Activated B cell treated with CpG ODN at 0.5 μM for 24 hours (primary cell): ENCODE results near the gene P2RY6. TPM values are rescaled to one million over a fixed set of nuclear protein-coding genes. Genes with fewer than 3 reads are reported as not detected.

Source experiments
- ATAC-seq: fragments of 200-7000 bp; cut with Tn5 transposase; one replicate; pipeline ENCODE4 v1.10.0; 2021; ENCODE audit warnings: low read depth, mild to moderate bottlenecking, moderate library complexity
- CTCF ChIA-PET: fragments of 350-600 bp; sonication (Branson Sonifier 250); formaldehyde crosslinking; loops from one replicate; lab custom pipeline; 2021; ENCODE audit warnings: antibody characterized with exemption; lab: Charles Lee
- POLR2A ChIA-PET: fragments of 350-600 bp; sonication (Branson Sonifier 250); formaldehyde crosslinking; loops from one replicate; lab custom pipeline; 2021; ENCODE audit warnings: antibody characterized with exemption; lab: Charles Lee
- DNase-seq: peaks from one replicate; pipeline ENCODE4 v3.0.0; 2022
- H3K27ac Mint-ChIP-seq: one replicate; pipeline ENCODE4 v1.8.0; 2020; ENCODE audit warnings: mixed read lengths
- H3K27me3 Mint-ChIP-seq: one replicate; pipeline ENCODE4 v1.8.0; 2021; ENCODE audit warnings: mixed read lengths
- H3K36me3 Mint-ChIP-seq: one replicate; pipeline ENCODE4 v1.8.0; 2021; ENCODE audit warnings: low read depth, mixed read lengths
- H3K4me1 Mint-ChIP-seq: one replicate; pipeline ENCODE4 v1.8.0; 2021; ENCODE audit warnings: mixed read lengths
- H3K4me3 Mint-ChIP-seq: one replicate; pipeline ENCODE4 v1.8.0; 2020; ENCODE audit warnings: mild to moderate bottlenecking, mixed read lengths
- H3K9me3 Mint-ChIP-seq: one replicate; pipeline ENCODE4 v1.8.0; 2020; ENCODE audit warnings: mixed read lengths
- CTCF ChIP-seq: fragments of 200-600 bp; IDR thresholded peaks from one replicate; pipeline ENCODE4 v1.8.0; 2022; ENCODE audit warnings: antibody characterized with exemption, mild to moderate bottlenecking
- intact Hi-C: fragments of 100-400 bp; cut with micrococcal nuclease; formaldehyde crosslinking; loops from one replicate; pipeline ENCODE4 v1.15.1; 2024
- total RNA-seq: library from RNA; stranded (reverse); gene quantifications from 2 replicates; pipeline ENCODE4 v1.2.3, GENCODE V29; 2022

Gene P2RY6
- total RNA-seq, 1 donor from 2014 or later = 0.22 TPM

- DNase-seq = no peak
- ChIA-PET CTCF (interaction anchor here (0.7 to 1.3 kb wide), 2 partner anchors 21 to 176 kb away, joined by 3 to 4 read pairs; no protein-coding TSS in a partner anchor), POLR2A (no interaction called here)
- no peaks in the 10 kb centered on the region for H3K36me3 Mint-ChIP-seq
- TF ChIP-seq CTCF = no peak
- H3K27me3 Mint-ChIP-seq = peaks cover 2% of the 10 kb centered on the region
- no peak overlapping the region for H3K27ac Mint-ChIP-seq
- no peaks in the 10 kb centered on the region for H3K9me3 Mint-ChIP-seq
- peak; percentile 7 for ATAC-seq
- H3K4me1 Mint-ChIP-seq = no peaks in the 10 kb centered on the region
- no peak overlapping the region for H3K4me3 Mint-ChIP-seq
- intact Hi-C loops = no loop called here
These were observed 42.2 kb downstream of the P2RY6 start for GRCh38 chr11:73314117-73314961.

GRCh38 chr11:73315293-73316020, 43.3 kb downstream of the P2RY6 start:
- Mint-ChIP-seq H3K4me3 (no peak overlapping the region), H3K27me3 (peaks cover 2% of the 10 kb centered on the region), H3K27ac (no peak overlapping the region), H3K36me3 (no peaks in the 10 kb centered on the region), H3K4me1 (no peaks in the 10 kb centered on the region), H3K9me3 (no peaks in the 10 kb centered on the region)
- POLR2A ChIA-PET = no interaction called here
- ATAC-seq (no peak), DNase-seq (no peak)
- TF ChIP-seq CTCF = no peak
- intact Hi-C loops = no loop called here
- CTCF ChIA-PET = interaction anchor here (0.7 to 1.3 kb wide), 2 partner anchors 20 to 178 kb away, joined by 3 to 4 read pairs; no protein-coding TSS in a partner anchor

- DNase-seq = no peak
- no peaks in the 10 kb centered on the region for H3K9me3 Mint-ChIP-seq
- POLR2A ChIA-PET = no interaction called here
- H3K27me3 Mint-ChIP-seq = peaks cover 2% of the 10 kb centered on the region
- ATAC-seq = no peak
- CTCF ChIA-PET = no interaction called here
- no peak overlapping the region for H3K27ac Mint-ChIP-seq
- intact Hi-C loops = no loop called here
- no peaks in the 10 kb centered on the region for H3K36me3 Mint-ChIP-seq
- TF ChIP-seq CTCF = no peak
- H3K4me3 Mint-ChIP-seq = no peak overlapping the region
- peaks cover under 1% of the 10 kb centered on the region for H3K4me1 Mint-ChIP-seq
These were observed 44.3 kb downstream of the P2RY6 start for GRCh38 chr11:73316422-73316821.

GRCh38 chr11:73317373-73317772, 45.2 kb downstream of the P2RY6 start:
- no peaks in the 10 kb centered on the region for H3K9me3 Mint-ChIP-seq
- POLR2A ChIA-PET = no interaction called here
- H3K4me3 Mint-ChIP-seq = no peak overlapping the region
- H3K27ac Mint-ChIP-seq = no peak overlapping the region
- TF ChIP-seq CTCF = no peak
- ATAC-seq (no peak), DNase-seq (no peak)
- peaks cover 10% of the 10 kb centered on the region for H3K4me1 Mint-ChIP-seq
- no peaks in the 10 kb centered on the region for H3K36me3 Mint-ChIP-seq
- CTCF ChIA-PET = no interaction called here
- intact Hi-C loops = no loop called here
- H3K27me3 Mint-ChIP-seq = peaks cover 2% of the 10 kb centered on the region

- no peak for DNase-seq
- no peak for TF ChIP-seq CTCF
- intact Hi-C loops = no loop called here
- no peak for ATAC-seq
- Mint-ChIP-seq H3K4me1 (peaks cover 14% of the 10 kb centered on the region), H3K36me3 (no peaks in the 10 kb centered on the region), H3K4me3 (no peak overlapping the region), H3K9me3 (no peaks in the 10 kb centered on the region), H3K27me3 (peaks cover 2% of the 10 kb centered on the region), H3K27ac (no peak overlapping the region)
- ChIA-PET POLR2A (interaction anchor here (0.6 kb wide), 1 partner anchor 10 kb away, joined by 5 read pairs; no protein-coding TSS in a partner anchor), CTCF (no interaction called here)
These were observed 45.7 kb downstream of the P2RY6 start for GRCh38 chr11:73317803-73318202.
